Neural progenitor cell (in vitro differentiated cells): ENCODE measurements around the gene DHRS13. TPM values are rescaled to one million over a fixed set of nuclear protein-coding genes. Genes with fewer than 3 reads are reported as not detected.

Source experiments
- DNase-seq: peaks from one replicate; pipeline ENCODE4 v3.0.0-alpha.2; 2016; ENCODE audit warnings: low spot score
- H2AFZ ChIP-seq: fragments of 200-600 bp; sonication (generic); replicated peaks from 2 replicates; pipeline ENCODE4 v1.6.1; 2016; ENCODE audit warnings: antibody characterized with exemption
- H3F3A ChIP-seq: fragments of 200-600 bp; sonication (generic); 2 replicates; pipeline ENCODE4 v1.6.1; 2016; ENCODE audit warnings: antibody characterized with exemption, low read depth
- H3K27ac ChIP-seq: fragments of 200-600 bp; sonication (generic); 2 replicates; pipeline ENCODE4 v1.5.1; 2016; ENCODE audit warnings: mild to moderate bottlenecking
- H3K27me3 ChIP-seq: fragments of 200-600 bp; sonication (generic); 2 replicates; pipeline ENCODE4 v1.6.1; 2016; ENCODE audit warnings: mild to moderate bottlenecking, moderate library complexity
- H3K36me3 ChIP-seq: fragments of 200-600 bp; sonication (generic); 2 replicates; pipeline ENCODE4 v1.5.1; 2016
- H3K4me1 ChIP-seq: fragments of 200-600 bp; sonication (generic); 2 replicates; pipeline ENCODE4 v1.6.1; 2016; ENCODE audit warnings: mixed run types
- H3K4me2 ChIP-seq: fragments of 200-600 bp; sonication (generic); 2 replicates; pipeline ENCODE4 v1.6.1; 2016
- H3K4me3 ChIP-seq: fragments of 200-600 bp; sonication (generic); 2 replicates; pipeline ENCODE4 v1.5.1; 2016
- H3K79me2 ChIP-seq: fragments of 200-600 bp; sonication (generic); 2 replicates; pipeline ENCODE4 v1.6.1; 2016; ENCODE audit warnings: low read depth
- H3K9ac ChIP-seq: fragments of 200-600 bp; sonication (generic); 2 replicates; pipeline ENCODE4 v1.6.1; 2016
- H3K9me3 ChIP-seq: fragments of 200-600 bp; sonication (generic); 2 replicates; pipeline ENCODE4 v1.5.1; 2016; ENCODE audit warnings: low read depth
- H4K20me1 ChIP-seq: fragments of 200-600 bp; sonication (generic); 2 replicates; pipeline ENCODE4 v1.6.1; 2016; ENCODE audit warnings: low read depth
- H3K27ac Mint-ChIP-seq: 3 replicates; pipeline ENCODE4 v1.8.0; 2021; ENCODE audit warnings: mixed read lengths
- H3K27me3 Mint-ChIP-seq: 2 replicates; pipeline ENCODE4 v1.8.0; 2022; ENCODE audit warnings: low read depth, mild to moderate bottlenecking, inconsistent platforms, moderate library complexity, mixed read lengths; ENCODE audit not compliant: insufficient read depth
- H3K36me3 Mint-ChIP-seq: 3 replicates; pipeline ENCODE4 v1.8.0; 2021; ENCODE audit warnings: mixed read lengths
- H3K4me1 Mint-ChIP-seq: 3 replicates; pipeline ENCODE4 v1.8.0; 2021; ENCODE audit warnings: mixed read lengths
- H3K4me3 Mint-ChIP-seq: 3 replicates; pipeline ENCODE4 v1.8.0; 2021; ENCODE audit warnings: mild to moderate bottlenecking, moderate library complexity, mixed read lengths
- H3K9me3 Mint-ChIP-seq: 3 replicates; pipeline ENCODE4 v1.8.0; 2020; ENCODE audit warnings: mixed read lengths
- EZH2 ChIP-seq: fragments of 200-600 bp; sonication (generic); IDR thresholded peaks from 2 replicates; pipeline ENCODE4 v1.6.1; 2017; ENCODE audit warnings: antibody characterized with exemption, mild to moderate bottlenecking, moderate library complexity
- EZH2phosphoT487 ChIP-seq: fragments of 200-600 bp; sonication (generic); IDR thresholded peaks from 2 replicates; pipeline ENCODE4 v1.6.1; 2017; ENCODE audit warnings: antibody characterized with exemption
- total RNA-seq: library from RNA; depleted of rRNA; stranded (reverse); fragments of >200 nt; gene quantifications from 2 replicates; pipeline ENCODE4 v1.2.3, GENCODE V29; 2015; ENCODE audit warnings: low replicate concordance
- TF ChIP-seq, protein P1 (sequence below): fragments of 200-600 bp; sonication (generic); IDR thresholded peaks from 2 replicates; pipeline ENCODE4 v1.5.1; 2017; ENCODE audit warnings: antibody characterized with exemption, mild to moderate bottlenecking

Gene DHRS13, protein sequence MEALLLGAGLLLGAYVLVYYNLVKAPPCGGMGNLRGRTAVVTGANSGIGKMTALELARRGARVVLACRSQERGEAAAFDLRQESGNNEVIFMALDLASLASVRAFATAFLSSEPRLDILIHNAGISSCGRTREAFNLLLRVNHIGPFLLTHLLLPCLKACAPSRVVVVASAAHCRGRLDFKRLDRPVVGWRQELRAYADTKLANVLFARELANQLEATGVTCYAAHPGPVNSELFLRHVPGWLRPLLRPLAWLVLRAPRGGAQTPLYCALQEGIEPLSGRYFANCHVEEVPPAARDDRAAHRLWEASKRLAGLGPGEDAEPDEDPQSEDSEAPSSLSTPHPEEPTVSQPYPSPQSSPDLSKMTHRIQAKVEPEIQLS
- total RNA-seq, result 25.6 and 36.0 TPM in 2 replicates

DNA sequence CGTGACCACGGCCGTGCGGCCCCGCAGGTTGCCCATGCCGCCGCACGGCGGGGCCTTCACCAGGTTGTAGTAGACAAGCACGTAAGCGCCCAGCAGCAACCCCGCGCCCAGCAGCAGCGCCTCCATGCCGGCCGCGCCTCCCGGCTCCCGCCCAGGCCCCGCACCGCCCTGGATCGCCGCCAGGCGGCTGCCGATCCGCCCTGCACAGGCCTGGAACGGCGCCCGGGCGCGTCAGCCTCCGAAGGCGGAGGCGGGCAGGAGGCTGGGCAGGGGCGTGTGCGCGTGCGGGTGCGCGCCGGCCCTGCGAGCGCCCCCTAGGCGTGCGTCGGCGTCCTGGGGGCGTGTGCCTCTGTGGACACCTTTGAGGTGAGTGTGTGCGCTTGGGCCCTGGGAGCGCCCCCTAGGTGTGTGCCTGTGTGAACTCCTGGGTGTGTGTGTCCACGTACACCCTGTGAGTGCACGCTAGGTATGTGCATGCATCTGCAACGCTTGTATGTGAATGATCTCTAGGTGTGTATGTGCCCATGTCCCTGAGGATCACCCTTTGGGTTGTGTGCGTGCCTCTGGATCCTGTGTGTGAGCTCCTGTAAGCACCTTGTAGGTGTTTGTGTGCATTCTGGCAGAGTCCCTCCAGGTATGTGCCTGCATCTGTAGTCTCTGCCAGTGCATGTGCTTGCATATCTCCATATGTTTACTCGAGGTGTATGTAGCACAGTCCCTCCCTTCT lies at the start of gene DHRS13:
Gene DHRS13, minus strand, starts transcription at position 261 of the 727 bp plus-strand sequence. Its CDS starts 135 bp downstream, at position 126.
- Histone ChIP-seq H3K4me2 (peak within 1 kb of the TSS; percentile 86), H2AFZ (peak within 1 kb of the TSS; percentile 95), H3K4me1 (peaks cover under 1% of the 10 kb centered on the region), H3K9ac (peak within 1 kb of the TSS; percentile 62), H3K36me3 (no peaks in the 10 kb centered on the region), H3K27ac (peak within 1 kb of the TSS; percentile 54), H3K9me3 (no peaks in the 10 kb centered on the region), H3K27me3 (no peaks in the 10 kb centered on the region), H3K79me2 (peaks cover 11% of the 10 kb centered on the region), H3F3A (peaks cover 70% of the 10 kb centered on the region), H3K4me3 (peak within 1 kb of the TSS; percentile 97), H4K20me1 (peaks cover 6% of the 10 kb centered on the region)
- Mint-ChIP-seq H3K27me3 (peaks cover 10% of the 10 kb centered on the region), H3K4me3 (peak within 1 kb of the TSS; percentile 86), H3K27ac (peak within 1 kb of the TSS; percentile 16), H3K4me1 (peaks cover 22% of the 10 kb centered on the region), H3K36me3 (peaks cover 28% of the 10 kb centered on the region), H3K9me3 (no peaks in the 10 kb centered on the region)
- no peak for TF ChIP-seq EZH2
- TF ChIP-seq, protein P1, sequence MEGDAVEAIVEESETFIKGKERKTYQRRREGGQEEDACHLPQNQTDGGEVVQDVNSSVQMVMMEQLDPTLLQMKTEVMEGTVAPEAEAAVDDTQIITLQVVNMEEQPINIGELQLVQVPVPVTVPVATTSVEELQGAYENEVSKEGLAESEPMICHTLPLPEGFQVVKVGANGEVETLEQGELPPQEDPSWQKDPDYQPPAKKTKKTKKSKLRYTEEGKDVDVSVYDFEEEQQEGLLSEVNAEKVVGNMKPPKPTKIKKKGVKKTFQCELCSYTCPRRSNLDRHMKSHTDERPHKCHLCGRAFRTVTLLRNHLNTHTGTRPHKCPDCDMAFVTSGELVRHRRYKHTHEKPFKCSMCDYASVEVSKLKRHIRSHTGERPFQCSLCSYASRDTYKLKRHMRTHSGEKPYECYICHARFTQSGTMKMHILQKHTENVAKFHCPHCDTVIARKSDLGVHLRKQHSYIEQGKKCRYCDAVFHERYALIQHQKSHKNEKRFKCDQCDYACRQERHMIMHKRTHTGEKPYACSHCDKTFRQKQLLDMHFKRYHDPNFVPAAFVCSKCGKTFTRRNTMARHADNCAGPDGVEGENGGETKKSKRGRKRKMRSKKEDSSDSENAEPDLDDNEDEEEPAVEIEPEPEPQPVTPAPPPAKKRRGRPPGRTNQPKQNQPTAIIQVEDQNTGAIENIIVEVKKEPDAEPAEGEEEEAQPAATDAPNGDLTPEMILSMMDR, result peak; percentile 90
- peak; percentile 97 for DNase-seq

GRCh38 chr17:28951991-28952975 lies 49.4 kb upstream of the DHRS13 start:
- peaks cover 12% of the 10 kb centered on the region for H3K4me1 ChIP-seq
- no peaks in the 10 kb centered on the region for H3K9me3 ChIP-seq

More at GRCh38 chr17:28951991-28952975, 49.4 kb upstream of the DHRS13 start:
- Mint-ChIP-seq H3K27me3 (peaks cover 3% of the 10 kb centered on the region), H3K9me3 (no peaks in the 10 kb centered on the region), H3K4me1 (peaks cover 16% of the 10 kb centered on the region), H3K27ac (no peak overlapping the region), H3K4me3 (no peak overlapping the region), H3K36me3 (peaks cover 6% of the 10 kb centered on the region)
- peak overlapping the region; percentile 89 for H3K4me2 ChIP-seq
- peak overlapping the region; percentile 81 for H2AFZ ChIP-seq
- H3K9ac ChIP-seq, result no peak overlapping the region
- peaks cover 28% of the 10 kb centered on the region for H4K20me1 ChIP-seq
- H3K27me3 ChIP-seq, result no peaks in the 10 kb centered on the region
- peaks cover 52% of the 10 kb centered on the region for H3F3A ChIP-seq
- DNase-seq, result peak; percentile 99
- peak overlapping the region; percentile 80 for H3K4me3 ChIP-seq
- H3K79me2 ChIP-seq, result peaks cover 40% of the 10 kb centered on the region
- peak overlapping the region; percentile 72 for H3K27ac ChIP-seq
- no peaks in the 10 kb centered on the region for H3K36me3 ChIP-seq
- TF ChIP-seq EZH2 (no peak), EZH2phosphoT487 (no peak)
- TF ChIP-seq, protein P1, result no peak
